ENCODE measurements around the gene SLC6A19. TPM values are rescaled to one million over a fixed set of nuclear protein-coding genes. Genes with fewer than 3 reads are reported as not detected.

The SLC6A19 gene
- total RNA-seq, 1 experiment from 2014 or later, result 0.37 TPM

DNA sequence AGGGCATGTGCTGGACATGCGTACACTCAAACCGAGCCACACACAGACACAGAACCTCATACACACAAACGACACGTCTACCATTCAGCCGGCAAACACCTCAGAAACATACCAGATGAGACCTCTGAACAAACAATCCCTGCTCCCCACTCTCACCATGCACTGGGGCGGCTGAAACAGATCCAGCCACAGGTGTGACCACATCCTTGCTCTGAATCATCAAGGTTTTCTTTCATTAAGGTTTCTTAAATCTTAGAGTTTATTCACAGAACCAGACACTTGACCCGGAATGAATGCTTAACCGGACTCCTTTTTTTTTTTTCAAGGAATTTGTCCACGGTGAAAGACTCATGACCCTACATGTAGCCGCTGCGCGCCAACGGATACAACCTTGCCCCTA is 67.3 kb downstream of the SLC6A19 start:
- no peak for DNase-seq (ENCODE audit: low spot score)
- in situ Hi-C loops (cut with HindIII; ENCODE audit: low sequenced_read_pairs), result no loop called here

DNA sequence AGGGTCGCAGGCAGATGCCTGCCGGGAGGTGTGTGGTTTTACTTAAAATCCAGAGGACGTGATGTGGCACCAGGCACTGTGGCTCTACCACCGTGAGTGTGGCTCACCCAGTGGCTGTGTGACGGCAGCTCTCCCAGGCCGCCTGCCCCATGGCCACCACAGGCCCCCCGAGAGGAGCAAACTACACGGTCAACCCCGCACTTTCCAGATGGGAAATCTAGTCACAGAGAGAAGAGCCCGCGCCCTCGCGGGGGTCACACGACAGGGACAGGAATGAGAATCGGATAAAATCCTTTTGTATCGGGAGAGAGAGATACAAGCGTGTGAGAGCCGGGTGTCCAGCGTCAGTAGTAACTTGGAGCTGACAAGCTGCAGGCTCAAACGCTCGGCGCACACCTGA is 69.0 kb downstream of the SLC6A19 start:
- DNase-seq (ENCODE audit: low spot score), result no peak
- in situ Hi-C loops (cut with HindIII; ENCODE audit: low sequenced_read_pairs), result no loop called here

DNA sequence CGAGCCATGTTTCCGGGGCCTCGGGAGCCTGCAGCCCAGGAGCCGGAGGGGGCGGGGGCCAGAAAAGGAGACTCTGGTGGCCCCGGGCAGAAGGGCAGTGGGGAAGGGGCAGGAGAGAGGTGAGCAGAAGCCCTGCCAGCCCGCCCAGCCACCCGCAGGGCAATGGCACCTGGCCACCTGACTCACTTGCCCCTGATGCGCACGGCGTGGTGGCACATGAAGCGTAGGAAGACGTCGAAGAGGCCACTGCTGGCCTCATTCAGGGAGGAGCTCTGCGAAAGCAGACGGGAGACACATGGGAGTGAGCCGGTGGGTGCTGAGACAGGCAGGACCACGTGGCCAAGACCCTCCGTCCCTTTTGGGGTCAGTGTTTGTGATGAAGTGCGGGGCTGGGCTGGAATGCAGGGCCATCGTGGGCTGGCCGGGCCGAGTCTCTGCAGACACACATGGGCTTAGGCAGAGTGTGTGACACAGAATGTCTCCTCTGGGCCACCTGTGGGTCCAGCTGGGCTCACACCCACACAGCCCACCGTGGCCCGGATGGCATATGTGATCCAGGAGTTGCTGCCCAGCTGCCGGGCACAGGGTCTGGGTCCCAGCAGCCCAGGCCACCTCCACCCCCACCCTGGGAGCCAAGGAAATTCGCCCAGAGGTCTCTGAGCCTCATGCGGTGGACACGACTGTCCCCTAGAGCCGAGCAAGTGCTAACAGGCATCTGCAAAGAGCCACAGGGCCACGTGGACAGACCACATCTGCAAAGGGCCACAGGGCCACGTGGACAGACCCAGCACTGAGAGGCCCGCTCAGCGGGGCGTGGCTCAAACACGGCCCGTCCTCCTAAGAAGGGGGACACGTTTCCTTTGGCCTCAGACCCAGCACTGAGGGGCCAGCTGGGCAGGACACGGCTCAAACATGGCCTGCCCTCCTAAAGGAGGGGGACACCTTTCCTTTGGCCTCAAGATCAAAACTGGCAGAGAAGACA is 69.8 kb downstream of the SLC6A19 start:
- DNase-seq (ENCODE audit: low spot score), result no peak
- in situ Hi-C loops (cut with HindIII; ENCODE audit: low sequenced_read_pairs), result no loop called here

DNA sequence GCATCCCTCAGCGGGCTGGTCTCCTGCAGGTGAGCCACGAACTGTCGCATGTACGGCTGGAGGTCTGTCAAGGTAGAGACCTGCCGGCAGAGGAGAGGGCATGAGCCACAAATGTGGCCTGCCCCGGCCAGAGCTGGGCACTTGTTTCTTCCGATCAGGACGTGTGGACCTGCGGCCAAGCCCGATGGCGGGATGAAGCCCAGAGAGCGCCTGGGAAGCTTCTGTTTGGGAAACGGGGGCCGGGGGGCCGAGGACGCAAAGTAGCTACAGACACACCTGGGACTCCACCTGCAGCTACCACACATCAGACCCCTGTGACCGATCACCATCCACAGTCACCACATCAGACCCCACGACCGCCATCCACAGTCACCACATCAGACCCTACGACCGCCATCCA is 70.8 kb downstream of the SLC6A19 start:
- no peak for DNase-seq (ENCODE audit: low spot score)
- in situ Hi-C loops (cut with HindIII; ENCODE audit: low sequenced_read_pairs), result no loop called here

DNA sequence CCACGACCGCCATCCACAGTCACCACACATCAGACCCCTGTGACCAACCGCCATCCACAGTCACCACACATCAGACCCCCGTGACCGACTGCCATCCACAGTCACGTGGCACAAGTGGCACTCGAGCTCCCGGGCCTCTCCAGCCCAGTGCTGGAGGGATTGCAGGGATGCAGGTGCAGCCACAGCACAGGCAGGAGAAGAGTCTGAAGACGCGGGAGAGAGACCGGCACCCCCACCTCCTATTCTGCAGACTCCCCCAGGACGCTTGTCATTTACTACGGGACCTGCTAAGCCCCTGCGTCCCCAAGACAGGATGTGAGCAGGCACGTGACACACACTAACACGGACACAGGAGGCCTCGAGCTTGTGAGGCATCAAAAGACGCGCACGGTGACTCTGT is 72.3 kb downstream of the SLC6A19 start:
- no peak for DNase-seq (ENCODE audit: low spot score)
- in situ Hi-C loops (cut with HindIII; ENCODE audit: low sequenced_read_pairs), result no loop called here

DNA sequence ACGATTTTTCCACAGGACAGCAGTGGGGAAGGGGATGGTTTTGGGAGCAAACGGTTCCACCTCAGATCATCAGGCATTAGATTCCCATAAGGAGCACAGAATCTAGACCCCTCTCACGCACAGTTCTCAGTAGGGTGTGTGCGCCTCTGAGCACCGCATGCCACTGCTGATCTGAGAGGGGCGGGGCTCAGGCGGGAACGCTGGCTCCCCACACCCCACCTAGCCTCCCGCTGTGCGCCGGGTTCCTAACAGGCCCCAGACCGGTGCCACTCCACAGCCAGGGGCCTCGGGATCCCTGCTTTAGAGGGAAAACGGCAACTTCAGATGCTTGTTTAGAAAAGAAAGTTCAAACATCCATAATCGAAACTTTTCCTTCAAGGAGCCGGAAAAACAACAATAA is 73.1 kb downstream of the SLC6A19 start:
- in situ Hi-C loops (cut with HindIII; ENCODE audit: low sequenced_read_pairs), result no loop called here
- no peak for DNase-seq (ENCODE audit: low spot score)

Other genes starting within 250 kb of the SLC6A19 start
- gene NKD2, start 192.8 kb upstream of the SLC6A19 start, total RNA-seq (2014; rRNA removed; shearing (Covaris generic)), result 2.1 and 6.0 TPM in 2 replicates
- 16.4 and 22.5 TPM in 2 replicates for gene SLC12A7, start 89.5 kb upstream of the SLC6A19 start, total RNA-seq (2014; rRNA removed; shearing (Covaris generic))
- not detected in 2 replicates for gene SLC6A18, start 23.8 kb downstream of the SLC6A19 start, total RNA-seq (2014; rRNA removed; shearing (Covaris generic))
- 0.85 and 1.5 TPM in 2 replicates for gene TERT, start 93.5 kb downstream of the SLC6A19 start, total RNA-seq (2014; rRNA removed; shearing (Covaris generic))
- gene CLPTM1L, start 143.5 kb downstream of the SLC6A19 start, total RNA-seq (2014; rRNA removed; shearing (Covaris generic)), result 177 and 229 TPM in 2 replicates
- gene SLC6A3, start 243.8 kb downstream of the SLC6A19 start, total RNA-seq (2014; rRNA removed; shearing (Covaris generic)), result not detected in 2 replicates

All from G401 (cell line).